ENCODE data around the gene PACSIN2. TPM values are rescaled to one million over a fixed set of nuclear protein-coding genes. Genes with fewer than 3 reads are reported as not detected.
A peak's percentile ranks its signal among the peaks of the same experiment; 100 is the strongest.
"Not testable (repeated sequence)": the region's sequence is repeated elsewhere in the genome, so short reads cannot be mapped to it uniquely, and the experiment has no call there.

The PACSIN2 gene
- total RNA-seq, 1 donor from 2014 or later: 24.5 TPM

DNA sequence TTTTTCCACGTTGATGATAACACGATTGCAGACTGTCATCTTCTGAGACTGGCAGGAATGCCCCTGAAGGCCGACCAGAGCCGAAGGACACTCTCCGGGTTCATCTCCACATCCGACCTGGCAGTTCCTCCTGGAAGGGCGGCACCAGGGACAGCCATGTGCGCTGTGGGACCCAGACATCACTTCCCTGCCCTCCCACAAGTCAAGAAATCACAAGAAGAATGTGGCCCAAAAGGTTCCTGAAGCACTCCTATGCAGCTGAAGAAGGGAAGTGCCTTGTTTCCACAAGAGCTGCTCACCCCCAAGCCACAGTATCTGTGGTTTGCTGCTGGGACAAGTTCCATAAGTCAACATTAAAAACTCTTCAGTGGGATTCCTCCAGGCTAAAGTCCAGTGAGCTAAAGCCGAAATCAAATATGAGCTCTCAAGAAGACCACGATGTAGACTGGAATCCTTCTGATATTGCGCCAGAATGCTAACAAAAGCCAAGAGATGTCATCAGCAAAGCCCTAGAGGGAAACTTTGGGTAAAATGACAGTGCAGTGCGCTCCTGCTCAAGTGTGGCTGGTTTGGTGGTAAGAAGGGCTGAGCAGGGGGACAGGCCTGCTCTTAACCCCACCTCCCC lies 21.2 kb downstream of the PACSIN2 start:
- DNase-seq (ENCODE audit: low spot score in 2 of 2) (no peak), FAIRE-seq (no peak)

DNA sequence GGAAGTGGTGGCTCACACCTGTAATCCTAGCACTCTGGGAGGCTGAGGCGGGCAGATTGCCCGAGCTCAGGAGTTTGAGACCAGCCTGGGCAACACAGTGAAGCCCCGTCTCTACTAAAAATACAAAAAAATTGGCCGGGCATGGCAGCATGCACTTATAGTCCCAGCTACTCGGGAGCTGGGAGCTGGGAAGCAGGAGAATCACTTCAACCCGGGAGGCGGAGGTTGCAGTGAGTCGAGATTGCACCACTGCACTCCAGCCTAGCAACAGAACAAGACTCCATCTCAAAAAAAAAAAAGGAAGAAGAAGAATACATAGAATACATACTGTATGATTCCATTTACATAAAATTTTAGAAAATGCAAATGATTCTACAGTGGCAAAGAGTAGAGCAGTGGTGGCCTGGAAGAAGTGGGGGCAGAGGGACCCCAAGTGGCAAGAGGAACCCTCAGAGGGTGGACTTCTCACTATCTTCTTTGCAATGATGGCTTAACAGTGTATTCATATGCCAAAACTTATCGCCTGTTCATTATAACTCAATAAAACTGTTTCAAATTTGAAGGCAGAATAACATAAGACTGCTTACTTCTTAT lies 22.0 kb downstream of the PACSIN2 start:
- no peak for DNase-seq (ENCODE audit: low spot score in 2 of 2)
- FAIRE-seq: no peak

DNA sequence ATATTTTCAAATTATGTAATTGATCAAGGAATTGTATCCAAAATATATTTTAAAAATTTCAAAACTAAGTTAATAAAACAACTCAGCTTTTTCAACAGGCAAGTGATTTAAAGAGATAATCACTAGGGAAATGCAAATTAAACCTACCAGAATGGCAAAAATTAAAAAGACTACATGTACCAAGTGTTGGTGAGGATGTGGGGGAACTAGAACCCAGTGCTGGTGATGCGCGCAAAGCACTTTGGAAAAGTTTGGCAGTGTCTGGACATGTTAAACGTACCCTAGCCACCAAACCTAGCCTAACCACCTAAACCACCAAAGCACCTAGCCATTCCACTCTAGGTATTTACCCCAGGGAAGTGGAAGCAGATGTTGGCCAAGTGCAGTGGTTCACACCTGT lies 22.9 kb downstream of the PACSIN2 start:
- DNase-seq (ENCODE audit: low spot score in 2 of 2) (no peak), FAIRE-seq (no peak)

DNA sequence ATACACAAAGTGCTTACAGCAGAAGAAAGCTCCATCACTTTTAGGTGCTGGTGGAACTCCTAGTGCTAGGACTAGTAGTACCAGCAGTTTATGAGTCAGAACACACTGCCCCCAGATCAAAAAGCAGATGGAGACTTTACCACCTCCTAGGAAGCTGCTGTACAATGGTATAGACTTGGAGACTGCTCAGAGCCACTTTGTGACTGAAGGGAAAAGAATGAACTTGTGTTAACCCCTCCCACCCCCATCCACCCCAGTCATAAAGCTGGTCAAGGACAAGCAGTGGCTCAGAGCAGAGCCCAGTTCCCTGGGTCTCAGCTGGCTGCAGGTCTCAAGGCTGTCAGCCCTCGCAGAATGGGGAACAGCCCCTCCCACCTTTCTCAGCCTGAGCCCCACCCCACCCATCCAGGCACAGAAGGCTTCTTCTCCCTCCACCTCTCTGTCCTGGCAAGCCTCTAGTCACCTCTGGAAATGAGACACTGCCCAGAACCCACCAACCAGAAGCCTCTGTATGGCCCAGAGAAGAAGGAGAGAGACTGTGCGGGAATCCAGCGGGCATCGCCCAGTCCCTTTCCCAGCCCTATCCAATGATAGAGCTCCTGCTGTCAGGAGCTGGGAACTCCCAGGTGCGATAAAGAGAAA lies 23.8 kb downstream of the PACSIN2 start:
- FAIRE-seq (no peak), DNase-seq (ENCODE audit: low spot score in 2 of 2) (no peak)

DNA sequence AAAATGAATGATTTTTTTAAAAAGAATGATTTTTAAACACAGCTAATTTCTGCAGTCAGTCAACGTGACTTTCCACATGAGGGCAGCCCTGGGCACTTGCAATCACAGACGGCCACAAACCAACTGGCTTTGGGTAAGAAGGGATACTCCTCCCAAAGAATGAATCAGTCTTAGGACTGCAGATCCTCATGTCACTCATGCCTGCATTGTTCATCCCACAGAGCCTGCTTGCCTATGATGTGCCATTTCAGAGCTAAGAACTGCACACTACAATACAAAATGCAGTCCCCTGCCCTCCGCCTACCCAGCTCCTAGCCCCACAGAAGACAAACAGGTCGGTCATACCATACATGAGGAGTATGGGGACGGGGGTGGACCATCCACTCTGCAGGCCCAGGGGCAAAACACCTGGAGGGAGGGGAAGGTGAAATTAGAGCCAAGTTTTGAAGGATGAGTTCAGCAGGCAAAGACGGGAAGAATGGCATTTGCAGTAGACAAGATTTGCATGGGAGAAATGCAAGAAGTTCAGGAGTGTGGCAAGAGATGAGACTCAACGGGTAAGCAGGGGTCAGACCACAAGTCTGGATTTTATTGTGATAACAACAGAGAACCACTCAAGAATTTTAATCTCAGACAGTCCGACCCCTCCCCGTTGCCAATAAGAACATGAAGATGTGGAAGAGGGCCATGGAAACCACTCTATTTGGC lies 24.7 kb downstream of the PACSIN2 start:
- FAIRE-seq: no peak

DNA sequence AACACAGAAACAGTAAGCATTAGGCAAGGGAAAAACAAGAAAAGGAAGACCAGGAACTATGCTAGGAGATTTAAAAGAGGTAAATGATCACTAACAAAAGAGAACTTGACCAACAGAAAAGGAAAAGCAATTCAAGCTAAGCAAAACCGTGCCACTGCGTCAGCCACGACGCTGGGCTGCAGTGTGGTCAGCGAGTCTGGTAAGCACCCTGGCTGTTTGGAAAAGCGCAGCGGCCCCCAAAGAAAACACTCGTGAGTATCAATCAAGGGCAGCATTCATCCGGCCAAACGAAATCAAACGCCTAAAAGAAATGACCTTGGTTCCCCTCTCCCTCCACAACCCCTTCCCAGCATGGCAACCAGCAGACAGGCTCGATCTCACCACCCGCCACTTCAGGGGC lies 28.8 kb downstream of the PACSIN2 start:
- FAIRE-seq (no peak), DNase-seq (ENCODE audit: low spot score in 2 of 2) (no peak)

More for the DNA sequence above, 24.7 kb downstream of the PACSIN2 start:
- DNase-seq (ENCODE audit: low spot score in 2 of 2): no peak

DNA sequence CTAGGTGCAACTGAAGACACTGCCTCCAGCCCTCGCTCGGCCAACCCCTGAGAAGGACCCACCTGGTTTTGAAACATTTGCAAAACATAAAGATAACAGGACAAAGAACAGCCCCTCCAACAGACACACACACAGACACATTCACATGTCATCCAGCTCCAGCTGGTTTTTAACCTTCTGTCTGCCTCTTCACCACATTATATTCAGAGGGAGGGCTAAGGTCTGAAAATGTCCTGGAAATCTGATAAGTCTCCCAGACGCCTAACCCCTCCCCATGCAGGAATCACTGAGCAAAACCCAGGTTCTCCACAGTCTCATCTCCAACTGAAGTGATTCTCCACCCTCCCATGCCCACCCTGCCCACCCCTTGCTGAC lies 29.4 kb downstream of the PACSIN2 start:
- FAIRE-seq (no peak), DNase-seq (ENCODE audit: low spot score in 2 of 2) (no peak)

DNA sequence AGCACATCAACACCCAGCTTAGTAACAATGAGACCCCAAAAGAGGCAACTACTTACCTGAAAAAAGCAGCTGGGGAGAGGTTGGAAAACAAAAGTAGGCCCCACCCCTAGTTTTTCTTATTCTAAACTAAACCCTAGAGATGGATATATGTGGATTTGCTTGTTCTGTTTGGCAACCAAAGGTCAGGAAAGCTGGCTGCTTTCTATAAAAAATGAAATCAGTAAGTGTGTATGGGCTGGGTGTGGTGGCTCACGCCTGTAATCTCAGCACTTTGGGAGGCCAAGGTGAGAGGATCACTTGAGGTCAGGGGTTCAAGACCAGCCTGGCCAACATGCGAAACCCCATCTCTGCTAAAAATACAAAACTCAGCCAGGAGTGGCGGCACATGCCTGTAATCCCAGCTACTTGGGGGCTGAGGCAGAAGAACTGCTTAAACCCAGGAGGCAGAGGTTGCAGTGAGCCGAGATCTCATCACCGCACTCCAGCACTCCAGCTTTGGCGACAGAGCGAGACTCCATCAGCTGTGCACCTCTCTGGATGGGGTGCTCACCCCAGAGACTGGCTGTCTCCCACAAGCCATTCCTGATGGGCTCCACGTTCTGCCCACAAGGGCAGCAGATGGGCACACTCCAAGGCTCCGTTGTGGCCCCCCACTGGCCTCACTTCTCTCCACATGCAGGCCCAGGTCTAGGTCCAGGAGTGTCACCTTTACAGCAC lies 30.0 kb downstream of the PACSIN2 start:
- no peak for FAIRE-seq
- DNase-seq (ENCODE audit: low spot score in 2 of 2): no peak

DNA sequence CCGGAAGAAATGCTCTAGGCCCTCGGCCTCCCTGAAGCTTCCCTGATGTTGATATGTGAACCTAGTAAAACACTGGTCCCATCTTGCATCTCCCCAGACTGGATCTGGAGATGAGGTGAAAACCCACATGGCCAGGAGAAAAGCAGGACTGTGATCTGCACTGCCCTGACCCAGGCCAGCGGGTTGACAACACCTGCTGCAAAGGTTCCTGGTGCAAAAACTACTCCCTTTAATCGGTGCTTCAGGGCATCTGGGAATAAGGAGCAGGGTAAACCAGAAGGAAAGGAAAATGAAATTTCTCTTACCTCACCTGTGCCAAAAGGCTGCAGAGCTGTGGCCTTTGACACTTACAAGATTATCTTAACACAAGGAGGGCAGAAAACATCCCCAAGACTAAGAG lies 30.6 kb downstream of the PACSIN2 start:
- no peak for FAIRE-seq

DNA sequence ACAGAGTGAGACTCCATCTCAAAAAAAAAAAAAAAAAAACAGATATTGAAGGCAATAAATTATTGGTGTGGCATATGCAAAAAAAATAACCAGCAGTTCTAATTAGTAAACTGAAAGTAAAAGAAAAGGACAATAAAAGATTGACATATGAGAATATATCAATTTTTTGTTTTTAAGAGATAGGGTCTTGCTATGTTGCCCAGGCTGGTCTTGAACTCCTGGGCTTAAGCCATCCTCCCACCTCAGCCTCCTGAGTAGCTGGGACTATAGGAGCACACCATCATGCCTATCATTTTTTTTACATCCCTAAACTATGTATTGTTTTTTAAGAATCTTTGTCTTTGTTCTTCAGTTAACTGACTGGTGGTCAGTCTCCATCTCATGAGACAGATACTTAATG lies 31.5 kb downstream of the PACSIN2 start:
- FAIRE-seq (no peak), DNase-seq (ENCODE audit: low spot score in 2 of 2) (no peak)

More for the DNA sequence above, 30.6 kb downstream of the PACSIN2 start:
- no peak for DNase-seq (ENCODE audit: low spot score in 2 of 2)

DNA sequence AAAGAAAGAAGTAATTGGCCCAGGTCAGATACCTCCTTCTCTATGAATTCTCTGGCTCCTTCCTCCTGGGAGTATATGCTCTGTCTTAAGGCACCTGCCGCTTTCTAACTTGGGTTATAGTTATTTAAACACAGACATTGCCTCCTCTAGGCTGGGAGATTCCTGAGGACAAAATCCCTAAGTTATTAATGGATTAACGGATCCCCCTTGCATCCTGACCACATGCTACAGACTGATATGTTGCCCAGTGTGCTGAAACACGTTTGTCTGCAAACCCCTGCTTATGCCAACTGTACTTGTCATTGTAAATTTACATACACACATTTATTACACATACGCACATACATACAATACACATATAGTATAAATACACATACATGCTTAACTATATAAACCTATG lies 35.3 kb downstream of the PACSIN2 start:
- no peak for DNase-seq (ENCODE audit: low spot score in 2 of 2)
- no peak for FAIRE-seq

DNA sequence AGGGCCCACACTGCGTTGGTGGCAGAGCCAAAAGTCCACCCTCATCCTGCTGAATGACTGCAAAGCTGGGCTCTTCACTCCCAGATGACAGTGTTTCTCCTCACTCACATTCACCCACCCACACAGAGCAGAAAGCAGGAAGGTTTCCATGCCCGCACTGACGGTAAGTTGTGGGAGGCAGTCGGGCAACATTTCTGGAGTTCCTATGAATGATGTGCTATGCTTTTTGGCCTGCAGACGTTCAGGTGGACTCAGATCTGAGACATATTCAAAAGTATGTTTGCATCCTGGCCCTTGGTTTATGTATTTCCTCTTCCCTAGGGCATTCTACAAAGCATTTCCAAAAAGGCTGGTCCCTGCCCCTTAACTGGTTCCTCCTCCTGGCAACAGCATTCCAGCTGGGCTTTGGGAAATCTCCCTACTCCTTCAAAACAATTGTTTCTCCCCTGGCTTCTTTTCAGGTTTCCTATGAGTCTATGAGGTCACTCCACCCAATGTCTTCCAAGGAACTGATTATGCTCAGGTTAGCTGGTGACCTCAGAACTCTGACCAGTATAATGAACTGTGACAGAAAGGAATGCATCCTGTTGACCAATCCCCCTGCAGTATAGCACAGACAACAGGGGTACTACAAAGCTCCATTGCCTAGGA lies 36.4 kb downstream of the PACSIN2 start:
- DNase-seq (ENCODE audit: low spot score in 2 of 2) (no peak), FAIRE-seq (no peak)

DNA sequence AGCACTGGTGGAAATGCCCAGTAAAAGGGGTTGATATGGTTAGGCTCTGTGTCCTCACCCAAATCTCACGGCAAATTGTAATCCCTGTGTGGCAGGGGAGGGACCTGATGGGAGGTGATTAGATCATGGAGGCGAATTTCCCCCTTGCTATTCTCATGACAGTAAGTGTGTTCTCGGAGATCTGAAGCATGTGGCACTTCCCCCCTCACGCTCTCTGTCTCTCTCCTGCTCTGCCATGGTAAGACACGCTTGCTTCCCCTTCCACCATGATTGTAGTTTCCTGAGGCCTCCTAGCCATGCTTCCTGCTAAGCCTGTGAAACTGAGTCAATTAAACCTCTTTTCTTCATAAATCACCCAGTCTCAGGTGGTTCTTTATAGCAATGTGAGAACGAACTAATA lies 37.4 kb downstream of the PACSIN2 start:
- FAIRE-seq (no peak), DNase-seq (ENCODE audit: low spot score in 2 of 2) (no peak)

DNA sequence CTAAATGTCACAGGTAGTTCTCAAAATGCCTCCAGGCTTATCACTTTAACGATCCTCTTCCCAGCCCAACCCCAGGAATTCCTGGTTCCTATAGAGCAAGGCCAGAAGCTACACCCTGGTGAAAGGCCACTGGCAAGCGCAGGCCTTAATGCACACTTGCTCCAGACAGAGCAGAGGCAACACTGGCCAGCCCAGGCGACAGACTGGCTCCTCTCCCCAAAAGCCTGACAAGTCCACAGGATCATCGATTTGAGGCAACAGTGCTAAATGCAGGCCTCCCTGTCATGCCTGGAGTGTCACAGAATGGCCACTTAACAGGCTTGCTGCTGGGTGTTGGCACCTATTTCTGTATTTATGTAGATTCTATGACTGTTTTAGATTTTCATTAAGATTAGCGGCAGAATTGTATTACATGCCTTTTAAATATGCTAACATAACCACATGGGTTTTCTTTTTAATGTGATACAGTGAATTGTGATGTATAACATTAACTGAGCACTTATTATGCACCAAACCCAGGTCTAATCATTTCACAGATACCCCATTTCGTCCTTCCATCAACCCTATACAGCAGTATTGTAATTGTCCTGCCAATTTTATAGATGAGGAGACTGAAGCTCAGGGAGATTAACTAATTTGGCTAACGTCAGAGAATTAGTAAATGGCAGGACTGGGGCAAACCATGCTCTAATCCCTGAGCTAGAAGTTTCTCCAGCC lies 38.6 kb downstream of the PACSIN2 start:
- no peak for FAIRE-seq
- no peak for DNase-seq (ENCODE audit: low spot score in 2 of 2)

DNA sequence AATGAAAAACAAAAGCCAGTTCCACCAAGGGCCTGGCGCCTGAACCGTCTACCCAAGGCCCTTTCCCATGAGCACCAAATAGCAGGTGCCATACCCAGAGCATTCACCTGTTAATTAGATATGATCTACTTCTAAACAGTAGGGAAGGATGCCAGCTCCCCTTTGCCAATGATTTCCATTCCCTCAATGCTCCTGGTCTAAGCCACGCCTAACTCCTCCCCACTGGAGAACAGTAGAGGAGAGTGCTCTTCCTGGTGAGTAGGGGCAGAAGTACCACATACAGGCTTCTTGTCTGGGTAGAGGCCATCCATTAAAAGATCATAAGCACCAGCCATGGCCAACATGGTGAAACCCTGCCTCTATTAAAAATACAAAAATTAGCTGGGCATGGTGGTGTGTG lies 40.7 kb downstream of the PACSIN2 start:
- DNase-seq (ENCODE audit: low spot score in 2 of 2): no peak
- no peak for FAIRE-seq

DNA sequence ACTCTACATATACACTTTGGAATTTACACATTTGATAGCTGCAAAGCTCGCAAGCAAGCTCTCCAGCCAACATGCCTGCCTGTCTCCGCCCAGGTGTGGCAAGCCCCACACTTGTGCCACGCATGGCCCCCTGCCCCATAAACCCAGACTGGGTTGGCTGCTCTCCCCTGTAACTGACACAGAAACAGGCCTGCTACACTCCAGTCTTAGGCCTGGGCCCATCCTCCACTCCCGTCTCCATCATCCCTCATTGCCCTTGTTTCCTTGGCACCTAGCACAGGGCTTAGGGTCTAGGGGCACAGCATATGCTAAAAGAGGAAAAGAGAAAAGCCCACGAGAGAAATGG lies 41.4 kb downstream of the PACSIN2 start:
- FAIRE-seq: no peak
- DNase-seq (ENCODE audit: low spot score in 2 of 2): no peak

DNA sequence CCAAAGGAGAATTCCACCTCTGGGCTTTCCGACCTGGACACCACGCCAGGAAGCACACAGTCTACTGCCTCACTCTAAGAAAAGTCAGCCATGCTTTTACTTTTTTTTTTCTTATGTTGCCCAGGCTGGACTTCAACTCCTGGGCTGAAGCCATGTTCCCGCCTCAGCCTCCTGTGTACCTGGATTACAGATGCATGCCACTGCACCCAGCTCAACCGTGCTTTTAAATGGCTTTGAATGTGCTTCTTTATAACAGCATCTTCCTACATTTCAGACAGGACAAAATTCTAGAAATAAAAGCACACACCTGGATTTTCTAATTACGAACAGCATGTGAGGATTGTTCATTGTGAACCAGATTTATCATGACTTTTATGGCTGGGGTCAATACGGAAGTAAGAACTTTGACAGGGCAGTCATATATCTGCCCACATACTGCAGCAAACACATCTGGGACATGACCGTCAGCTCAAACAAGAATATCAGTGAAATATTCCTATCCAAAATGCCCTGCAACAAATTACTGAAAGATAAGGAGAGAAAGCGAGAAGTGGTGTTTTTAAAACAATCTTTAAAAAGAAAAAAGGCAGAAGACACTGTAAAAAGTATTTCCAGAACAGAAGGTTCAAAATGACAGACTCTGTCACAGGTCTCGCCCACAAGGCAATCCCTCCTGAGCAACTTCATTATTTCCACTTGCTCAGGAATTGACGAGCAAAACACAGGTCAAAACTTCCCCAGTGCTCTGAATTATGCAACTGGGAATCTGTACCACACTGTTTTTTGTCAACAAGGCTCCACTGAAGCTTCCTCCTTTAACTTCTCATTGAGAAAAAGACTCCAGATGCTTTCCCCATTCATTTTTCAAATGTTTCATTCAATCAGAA lies 42.1 kb downstream of the PACSIN2 start:
- FAIRE-seq (no peak), DNase-seq (ENCODE audit: low spot score in 2 of 2) (peak in 1 of 2 donors; percentile 39)

DNA sequence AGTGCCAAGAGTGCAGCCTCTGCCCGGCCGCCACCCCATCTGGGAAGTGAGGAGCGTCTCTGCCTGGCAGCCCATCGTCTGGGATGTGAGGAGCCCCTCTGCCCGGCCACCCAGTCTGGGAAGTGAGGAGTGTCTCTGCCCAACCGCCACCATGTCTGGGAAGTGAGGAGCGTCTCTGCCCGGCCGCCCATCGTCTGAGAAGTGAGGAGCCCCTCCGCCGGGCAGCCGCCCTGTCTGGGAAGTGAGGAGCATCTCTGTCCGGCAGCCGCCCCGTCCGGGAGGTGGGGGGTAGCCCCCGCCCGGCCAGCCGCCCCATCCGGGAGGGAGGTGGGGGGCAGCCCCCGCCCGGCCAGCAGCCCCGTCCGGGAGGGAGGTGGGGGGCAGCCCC lies 43.5 kb downstream of the PACSIN2 start:
- FAIRE-seq; DNase-seq (ENCODE audit: low spot score in 2 of 2): not testable (repeated sequence)

DNA sequence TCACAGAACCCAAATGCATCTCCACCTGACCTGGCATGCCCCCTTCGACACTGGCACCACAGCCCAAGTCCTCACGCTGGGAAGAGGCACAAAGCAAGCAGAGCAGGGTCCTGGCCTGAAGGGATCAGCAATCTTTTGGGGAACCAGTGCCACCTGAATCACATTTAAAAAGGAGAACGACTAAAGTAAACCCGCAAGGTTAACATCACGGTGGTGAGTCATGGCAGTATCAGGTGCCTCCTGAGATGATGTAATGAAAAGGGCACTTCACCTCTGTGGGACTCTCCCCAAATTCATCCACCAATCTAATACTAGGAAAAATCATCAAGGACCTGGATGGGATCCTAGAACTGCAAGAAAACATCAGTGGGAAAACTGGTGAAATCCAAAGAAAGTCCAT lies 44.9 kb downstream of the PACSIN2 start:
- DNase-seq (ENCODE audit: low spot score in 2 of 2): no peak
- no peak for FAIRE-seq

Data from frontal cortex (tissue), 4 donors.